ENCODE data around the gene COL1A1.
A peak's percentile ranks its signal among the peaks of the same experiment; 100 is the strongest.

COL1A1 gene

GRCh38 chr17:50170662-50171370, 30.6 kb downstream of the COL1A1 start:
- DNase-seq = no peak

DNA sequence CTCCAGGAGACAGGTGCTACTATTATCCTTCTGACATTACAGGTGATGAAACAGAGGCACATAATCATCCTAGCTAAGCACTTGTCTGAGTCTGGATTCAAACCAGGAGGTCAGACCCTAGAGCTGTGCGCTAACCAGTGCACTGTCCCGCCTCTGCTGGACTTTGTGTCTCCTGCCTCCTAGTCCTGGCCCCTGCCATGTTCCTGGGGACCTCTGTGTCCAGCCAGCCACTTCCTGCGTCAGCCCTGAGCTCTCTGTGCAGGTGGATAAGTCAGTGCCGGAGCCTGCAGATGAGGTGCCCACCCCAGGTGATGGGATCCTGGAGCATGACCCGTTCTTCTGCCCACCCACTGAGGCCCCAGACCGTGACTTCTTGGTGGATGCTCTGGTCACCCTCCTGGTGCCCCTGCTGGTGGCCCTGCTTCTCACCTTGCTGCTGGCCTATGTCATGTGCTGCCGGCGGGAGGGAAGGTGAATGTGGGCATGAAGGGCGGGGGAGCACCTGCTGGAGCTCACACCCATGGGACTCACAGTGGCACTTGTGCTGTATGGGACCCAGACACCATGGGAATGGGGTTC, 31.5 kb downstream of the COL1A1 start:
- DNase-seq = no peak

DNA sequence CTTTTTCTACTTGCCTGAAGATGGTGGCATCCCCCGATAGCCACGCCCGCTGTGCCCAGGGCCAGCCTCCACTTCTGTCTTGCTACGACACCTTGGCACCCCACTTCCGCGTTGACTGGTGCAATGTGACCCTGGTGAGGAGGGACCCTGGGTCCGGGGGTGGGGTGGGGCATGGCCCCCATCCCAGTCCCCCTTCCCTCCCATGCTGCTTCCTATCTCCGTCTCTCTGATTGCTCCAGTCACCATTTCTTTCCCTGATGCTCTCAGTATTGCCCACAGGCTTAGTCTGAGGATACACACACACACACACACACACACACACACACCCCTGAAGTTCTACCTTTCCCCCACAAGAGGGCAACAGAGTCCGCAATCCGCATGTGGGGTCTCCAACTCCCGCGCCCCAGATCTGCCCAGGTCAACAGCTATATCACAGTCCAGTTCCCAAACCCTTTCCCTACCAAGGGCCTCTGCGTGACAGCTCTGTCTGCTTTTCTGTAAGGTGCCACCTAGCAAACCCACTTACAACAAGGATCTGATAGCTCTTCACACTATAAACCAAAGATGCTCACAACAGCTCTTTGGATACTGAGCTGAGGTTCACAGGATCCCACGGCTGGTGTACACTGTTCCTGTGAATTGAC, 32.2 kb downstream of the COL1A1 start:
- DNase-seq = peak; percentile 64

DNA sequence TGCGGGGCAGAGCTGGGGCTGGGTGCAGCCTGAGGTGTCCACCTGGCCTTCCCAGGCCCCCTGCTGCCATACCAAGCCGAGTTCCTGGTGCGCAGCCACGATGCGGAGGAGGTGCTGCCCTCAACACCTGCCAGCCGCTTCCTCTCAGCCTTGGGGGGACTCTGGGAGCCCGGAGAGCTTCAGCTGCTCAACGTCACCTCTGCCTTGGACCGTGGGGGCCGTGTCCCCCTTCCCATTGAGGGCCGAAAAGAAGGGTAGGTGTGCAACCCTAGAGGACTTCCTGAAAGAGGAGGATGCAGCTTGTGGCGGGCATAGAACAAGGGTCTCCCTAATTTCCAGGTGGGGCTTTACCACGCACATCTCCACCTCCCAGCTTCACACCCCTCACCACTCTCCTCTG, 33.1 kb downstream of the COL1A1 start:
- DNase-seq = no peak

DNA sequence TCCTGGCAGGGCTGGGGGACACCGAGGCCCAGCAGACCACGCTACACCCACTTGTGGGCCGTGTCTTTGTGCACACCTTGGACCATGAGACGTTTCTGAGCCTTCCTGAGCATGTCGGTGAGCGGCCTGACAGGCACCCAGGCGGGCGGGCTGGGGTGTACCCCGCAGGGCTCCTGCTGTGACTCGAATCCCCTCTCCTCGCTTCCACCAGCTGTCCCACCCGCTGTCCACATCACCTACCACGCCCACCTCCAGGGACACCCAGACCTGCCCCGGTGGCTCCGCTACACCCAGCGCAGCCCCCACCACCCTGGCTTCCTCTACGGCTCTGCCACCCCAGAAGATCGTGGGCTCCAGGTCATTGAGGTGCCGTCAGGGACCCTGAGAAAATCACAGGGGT, 34.1 kb downstream of the COL1A1 start:
- DNase-seq = no peak

DNA sequence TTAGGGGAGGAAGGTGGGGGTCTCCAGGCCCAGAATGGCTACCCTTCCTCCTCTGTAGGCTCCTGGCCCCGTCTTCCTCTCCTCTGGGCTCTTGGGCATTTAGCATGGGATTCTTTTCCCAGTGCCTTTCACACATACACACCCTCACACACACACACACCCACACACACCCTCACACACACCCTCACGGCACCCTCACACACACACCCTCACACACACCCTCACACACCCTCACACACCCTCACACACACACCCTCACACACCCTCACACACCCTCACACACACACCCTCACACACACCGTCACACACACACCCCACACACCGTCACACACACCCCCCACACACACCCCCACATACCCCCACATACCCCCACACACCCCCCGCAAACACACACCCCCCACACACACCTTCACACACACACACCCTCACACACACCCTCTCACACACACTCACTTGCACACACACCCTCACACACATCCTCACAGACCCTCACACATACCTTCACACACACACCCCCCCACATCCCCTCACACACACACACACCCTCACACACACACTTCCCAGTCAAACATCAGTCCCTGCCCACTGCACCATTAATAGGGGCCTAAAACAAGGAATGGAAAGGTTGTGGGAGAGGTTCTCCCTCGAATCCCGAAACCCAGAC, 34.8 kb downstream of the COL1A1 start:
- no peak for DNase-seq

- no peak for DNase-seq
Measured at GRCh38 chr17:50165867-50166517, 35.4 kb downstream of the COL1A1 start, which contains the start of gene SGCA. TSS of gene SGCA (plus strand) at chr17:50166005. CDS start at chr17:50166041, 36 bp downstream.

DNA sequence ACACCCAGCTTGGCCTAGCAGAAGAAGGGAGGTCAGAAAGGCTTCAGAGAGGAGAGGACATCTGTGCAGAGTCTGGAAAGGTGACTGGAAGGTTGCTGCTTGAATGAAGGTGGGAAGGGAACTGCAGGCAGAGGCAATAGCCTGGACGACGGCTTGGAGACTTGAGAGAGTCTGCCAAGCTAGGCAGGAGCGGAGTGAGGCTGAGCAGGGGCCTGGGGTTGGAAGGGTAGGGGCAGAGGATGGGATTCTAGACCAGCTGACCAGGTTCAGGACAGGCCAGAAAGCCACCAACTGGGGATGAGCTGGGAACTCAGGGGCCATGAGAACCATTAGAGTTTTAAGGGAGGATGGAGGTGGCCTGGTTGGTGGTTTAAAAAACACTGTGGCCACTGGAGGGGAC, 36.0 kb downstream of the COL1A1 start:
- DNase-seq = no peak

DNA sequence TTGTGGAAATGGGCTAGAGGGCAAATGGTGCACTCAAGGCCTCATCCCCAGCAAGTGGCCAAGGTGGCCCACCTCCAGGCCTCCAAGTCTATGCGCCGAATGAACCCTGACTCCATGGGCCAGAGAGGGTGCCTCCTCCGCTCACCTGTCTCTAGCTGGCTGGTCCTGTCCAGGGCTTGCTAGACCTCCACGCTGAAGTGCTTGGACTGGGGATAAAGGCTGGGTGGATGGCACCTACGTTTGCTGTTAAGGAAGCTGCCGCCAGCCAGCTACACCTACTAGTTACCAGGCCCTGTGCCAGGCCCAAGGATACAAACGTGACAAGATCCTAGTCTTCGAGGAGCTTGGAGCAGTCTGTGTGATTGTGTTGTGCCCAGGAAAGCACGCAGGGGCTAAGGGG, 36.4 kb downstream of the COL1A1 start:
- DNase-seq = no peak

- no peak for DNase-seq
Measured at GRCh38 chr17:50164697-50164988, 36.8 kb downstream of the COL1A1 start.

- DNase-seq = no peak
Measured at GRCh38 chr17:50163843-50164696, 37.4 kb downstream of the COL1A1 start.

GRCh38 chr17:50162466-50163254, 38.8 kb downstream of the COL1A1 start:
- no peak for DNase-seq

- DNase-seq = no peak
Measured at GRCh38 chr17:50161911-50162288, 39.5 kb downstream of the COL1A1 start.

DNA sequence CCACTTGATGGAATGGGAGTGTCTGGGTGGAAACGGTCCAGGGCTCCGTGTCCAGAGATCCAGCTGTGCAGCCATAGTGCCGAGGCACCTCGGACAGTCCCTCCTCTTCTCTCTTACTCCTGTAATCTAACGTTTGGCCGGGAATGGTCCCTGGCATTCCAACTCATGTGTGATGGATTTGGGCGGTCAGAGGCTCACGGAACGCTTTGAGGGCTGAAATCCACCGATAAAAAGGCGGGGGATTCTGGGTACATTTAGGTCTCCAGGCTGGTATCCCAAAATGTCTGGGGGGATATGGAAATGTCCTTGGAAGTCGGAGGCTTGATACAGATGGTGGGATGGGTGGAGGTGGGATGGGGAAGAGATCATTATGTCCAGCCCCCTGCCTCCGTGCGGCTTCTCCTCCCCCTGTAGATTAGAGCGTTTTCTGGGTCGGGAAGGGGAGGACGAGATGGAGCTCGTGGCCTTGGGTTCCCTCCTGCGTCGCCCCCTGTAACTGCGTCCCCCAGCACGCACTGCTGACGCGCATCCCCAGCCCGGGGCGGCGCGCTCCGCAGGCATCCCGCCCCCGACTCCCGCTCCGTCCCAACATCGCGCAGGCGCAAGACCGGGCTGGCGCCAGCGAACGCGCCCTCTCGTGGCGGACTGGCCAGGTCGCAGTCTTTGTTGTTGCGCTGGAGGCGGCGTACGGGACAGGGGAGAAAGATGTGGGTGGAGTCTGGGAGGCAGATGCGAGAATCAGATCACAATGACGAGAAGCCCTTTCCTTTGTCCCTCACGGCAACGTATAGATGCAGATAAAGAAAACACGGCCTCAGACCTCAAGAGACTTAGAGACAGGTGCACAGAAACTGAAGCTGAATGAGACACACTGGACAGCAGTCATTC, 40.2 kb downstream of the COL1A1 start:
- peak; percentile 92 for DNase-seq

- no peak for DNase-seq
Measured at GRCh38 chr17:50157891-50158290, 43.5 kb downstream of the COL1A1 start.

DNA sequence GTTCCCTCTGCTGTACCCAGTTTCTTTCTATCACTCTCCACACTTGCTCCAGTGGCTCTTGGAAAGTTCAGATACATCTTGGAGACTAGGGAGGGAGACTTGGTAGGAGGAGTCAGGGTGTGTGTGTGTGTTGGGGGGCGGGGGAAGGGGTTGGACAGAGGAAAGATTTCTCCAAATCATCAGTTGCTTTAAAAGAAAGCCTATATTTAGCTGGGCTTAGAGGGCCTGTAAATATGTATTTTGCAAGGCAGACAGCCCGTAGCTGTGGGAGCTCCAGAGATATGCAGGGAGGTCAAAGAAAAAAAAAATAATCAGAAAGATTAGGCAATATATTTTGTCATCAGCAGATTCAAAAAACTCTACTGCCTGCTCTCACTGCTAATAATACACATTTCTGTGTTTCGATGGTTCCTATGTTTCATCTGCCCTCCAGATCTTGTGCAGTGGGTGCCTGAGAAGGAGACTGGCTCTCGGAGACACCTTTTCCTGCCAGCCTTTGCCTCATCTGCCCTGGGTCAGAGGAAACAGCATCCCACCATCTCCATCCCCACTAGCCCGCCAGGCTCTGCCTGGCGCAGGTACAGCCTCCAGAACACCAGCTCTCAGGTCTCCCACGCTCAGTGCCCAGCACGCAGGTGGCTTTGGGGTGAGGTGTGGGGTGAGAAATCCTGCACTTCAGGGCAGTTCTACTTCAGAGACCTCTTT, 46.2 kb downstream of the COL1A1 start:
- no peak for DNase-seq

DNA sequence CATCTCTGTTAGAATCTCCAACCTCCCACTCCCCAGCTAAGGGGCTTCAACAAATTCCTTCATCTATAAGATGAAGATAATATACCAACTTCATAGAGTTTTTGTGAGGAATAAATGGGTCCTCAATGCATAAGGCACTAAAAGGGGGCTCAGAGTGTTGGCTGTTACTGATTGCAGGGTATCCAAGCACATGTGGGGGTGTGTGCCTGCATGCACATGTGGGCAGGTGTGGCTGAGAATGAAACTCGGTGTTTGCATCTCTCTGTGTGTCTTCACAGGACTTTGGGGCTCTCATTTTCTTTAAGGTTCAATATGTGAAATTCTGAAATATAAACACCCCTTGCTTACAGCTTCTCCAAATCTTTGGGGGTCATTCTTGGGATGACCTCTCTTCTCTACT, 46.8 kb downstream of the COL1A1 start:
- no peak for DNase-seq

GRCh38 chr17:50153650-50154575, 47.5 kb downstream of the COL1A1 start:
- no peak for DNase-seq

DNA sequence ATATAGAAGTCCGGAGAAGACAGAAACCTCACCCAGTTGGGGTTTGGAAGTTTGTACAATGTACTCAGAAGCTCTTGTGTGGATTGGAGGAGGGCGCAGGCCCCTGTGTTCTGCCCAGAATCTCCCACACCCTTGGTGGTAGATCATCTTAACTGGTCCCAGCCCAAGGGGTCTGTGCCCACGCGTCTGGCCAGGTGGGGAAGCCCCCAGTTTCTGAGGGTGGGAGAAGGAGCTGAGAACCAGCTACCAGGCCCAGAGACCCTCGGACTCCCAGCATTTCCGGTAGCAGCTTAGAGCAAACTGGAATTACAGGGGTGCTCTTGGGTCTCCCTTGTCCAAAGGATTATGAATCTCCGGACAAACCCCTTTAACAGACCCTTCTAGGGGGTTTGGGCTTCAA, 48.7 kb downstream of the COL1A1 start:
- no peak for DNase-seq

Data from activated gamma-delta T cell treated with Interleukin-2 at 50 U/mL for 16 hours (primary cell).